Osteocyte (in vitro differentiated cells): ENCODE data around the gene IL1A. TPM values are rescaled to one million over a fixed set of nuclear protein-coding genes. Genes with fewer than 3 reads are reported as not detected.

Source experiments
- DNase-seq: peaks from one replicate; pipeline ENCODE4 v3.0.0; 2021; ENCODE audit warnings: mixed read lengths; ENCODE audit not compliant: unreplicated experiment; ENCODE audit errors: extremely low spot score
- H3K27ac Mint-ChIP-seq: one replicate; pipeline ENCODE4 v1.8.0; 2021; ENCODE audit warnings: mild to moderate bottlenecking, mixed read lengths; ENCODE audit not compliant: unreplicated experiment
- H3K27me3 Mint-ChIP-seq: one replicate; pipeline ENCODE4 v1.8.0; 2021; ENCODE audit warnings: mixed read lengths; ENCODE audit not compliant: unreplicated experiment
- H3K36me3 Mint-ChIP-seq: one replicate; pipeline ENCODE4 v1.8.0; 2021; ENCODE audit warnings: mixed read lengths; ENCODE audit not compliant: unreplicated experiment
- H3K4me1 Mint-ChIP-seq: one replicate; pipeline ENCODE4 v1.8.0; 2021; ENCODE audit warnings: mixed read lengths; ENCODE audit not compliant: unreplicated experiment
- H3K4me3 Mint-ChIP-seq: one replicate; pipeline ENCODE4 v1.8.0; 2021; ENCODE audit warnings: mild to moderate bottlenecking, moderate library complexity, mixed read lengths; ENCODE audit not compliant: unreplicated experiment
- H3K9me3 Mint-ChIP-seq: one replicate; pipeline ENCODE4 v1.8.0; 2021; ENCODE audit warnings: mixed read lengths; ENCODE audit not compliant: unreplicated experiment
- CTCF ChIP-seq: fragments of 200-600 bp; sonication (generic); IDR thresholded peaks from 2 replicates; pipeline ENCODE4 v1.5.0; 2021; ENCODE audit warnings: antibody characterized with exemption, mild to moderate bottlenecking, moderate library complexity
- total RNA-seq: library from RNA; stranded (reverse); gene quantifications from 2 replicates; pipeline ENCODE4 v1.2.1, GENCODE V29; 2021

The IL1A gene
- total RNA-seq, 1 donor from 2014 or later, result not detected

DNA sequence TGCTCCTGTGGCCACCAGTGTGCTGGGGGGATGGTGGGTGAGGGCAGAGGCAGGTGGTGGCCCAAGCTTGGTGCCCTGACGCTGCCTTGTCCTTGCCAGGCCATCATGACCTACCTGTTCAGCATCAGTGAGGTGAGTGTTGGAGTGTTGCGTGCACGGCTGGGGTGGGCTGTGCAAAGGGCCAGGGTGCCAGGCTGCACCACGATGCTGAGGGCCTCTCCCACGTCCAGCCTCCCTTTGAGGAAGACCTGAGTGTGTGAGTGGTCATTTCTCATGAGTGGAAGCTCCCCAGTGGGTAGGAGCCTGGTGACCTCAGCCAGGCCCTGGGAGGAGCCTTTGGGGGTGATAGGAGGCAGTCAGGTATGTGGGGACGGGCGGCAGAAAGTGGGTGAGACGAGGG lies 60.3 kb downstream of the IL1A start:
- Mint-ChIP-seq H3K9me3 (no peaks in the 10 kb centered on the region), H3K4me3 (no peak overlapping the region), H3K27ac (no peak overlapping the region), H3K27me3 (peaks cover under 1% of the 10 kb centered on the region), H3K36me3 (no peaks in the 10 kb centered on the region), H3K4me1 (peaks cover 4% of the 10 kb centered on the region)
- no peak for DNase-seq
- no peak for TF ChIP-seq CTCF

Other genes starting within 250 kb of the IL1A start
- 17.1 and 21.0 TPM in 2 replicates for gene POLR1B, start 242.0 kb downstream of the IL1A start, total RNA-seq
- 24.7 and 31.4 TPM in 2 replicates for gene CHCHD5, start 199.9 kb downstream of the IL1A start, total RNA-seq
- 77.6 and 80.4 TPM in 2 replicates for gene SLC20A1, start 138.6 kb downstream of the IL1A start, total RNA-seq
- not detected in 2 replicates for gene NT5DC4, start 63.5 kb downstream of the IL1A start, total RNA-seq
- gene CKAP2L, start 19.9 kb downstream of the IL1A start, total RNA-seq, result 6.3 and 6.5 TPM in 2 replicates
- not detected in 2 replicates for gene IL1B, start 52.3 kb upstream of the IL1A start, total RNA-seq
- not detected in 2 replicates for gene IL37, start 126.7 kb upstream of the IL1A start, total RNA-seq
- not detected in 2 replicates for gene IL36G, start 193.5 kb upstream of the IL1A start, total RNA-seq
- not detected in 2 replicates for gene IL36A, start 221.0 kb upstream of the IL1A start, total RNA-seq